ENCODE measurements around the gene CDH23.

The CDH23 gene

DNA sequence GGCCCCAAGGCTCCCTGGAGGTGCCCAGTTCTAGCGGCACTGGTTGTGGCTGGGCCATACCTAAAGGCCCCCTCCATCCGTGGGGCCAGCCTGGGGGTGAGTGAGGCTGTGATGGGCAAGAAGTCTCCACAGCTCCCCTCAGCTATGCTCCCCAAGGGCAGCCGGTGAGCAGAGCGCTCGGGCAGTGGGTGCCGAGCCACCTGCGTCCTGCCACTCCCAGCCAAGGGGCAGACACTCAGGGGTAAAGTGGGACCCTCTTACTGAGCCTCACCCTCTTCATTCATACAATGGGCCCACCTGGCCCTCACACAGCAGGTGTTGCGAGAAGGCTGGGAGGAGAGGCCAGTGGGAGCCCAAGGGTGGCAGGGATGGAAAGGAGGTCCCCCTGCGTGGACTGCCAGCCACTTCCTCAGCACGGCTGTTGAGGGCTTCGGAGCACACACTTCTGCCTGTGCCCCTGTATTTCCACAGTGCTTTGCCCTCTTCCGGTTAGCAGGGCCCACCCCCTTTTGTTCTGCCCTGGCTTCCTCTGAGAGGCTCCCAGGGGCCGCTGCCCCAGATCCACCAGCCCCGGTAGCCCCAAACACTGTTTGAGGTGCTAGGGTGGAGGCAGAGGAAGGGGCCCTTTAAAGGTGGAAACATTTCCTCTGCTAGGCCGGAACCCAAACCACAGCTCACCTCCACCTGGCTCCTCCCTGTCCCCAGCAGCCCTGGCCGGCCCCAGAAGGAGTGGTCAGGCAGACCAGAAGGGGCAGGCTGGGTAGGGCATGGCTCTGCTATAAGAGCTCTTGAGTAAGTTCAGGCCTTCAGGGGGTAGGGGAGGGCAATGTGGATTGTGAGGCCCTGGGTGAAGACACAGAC, 339.2 kb downstream of the CDH23 start:
- no peak for DNase-seq

GRCh38 chr10:71736570-71736952, 339.8 kb downstream of the CDH23 start:
- DNase-seq = no peak

DNA sequence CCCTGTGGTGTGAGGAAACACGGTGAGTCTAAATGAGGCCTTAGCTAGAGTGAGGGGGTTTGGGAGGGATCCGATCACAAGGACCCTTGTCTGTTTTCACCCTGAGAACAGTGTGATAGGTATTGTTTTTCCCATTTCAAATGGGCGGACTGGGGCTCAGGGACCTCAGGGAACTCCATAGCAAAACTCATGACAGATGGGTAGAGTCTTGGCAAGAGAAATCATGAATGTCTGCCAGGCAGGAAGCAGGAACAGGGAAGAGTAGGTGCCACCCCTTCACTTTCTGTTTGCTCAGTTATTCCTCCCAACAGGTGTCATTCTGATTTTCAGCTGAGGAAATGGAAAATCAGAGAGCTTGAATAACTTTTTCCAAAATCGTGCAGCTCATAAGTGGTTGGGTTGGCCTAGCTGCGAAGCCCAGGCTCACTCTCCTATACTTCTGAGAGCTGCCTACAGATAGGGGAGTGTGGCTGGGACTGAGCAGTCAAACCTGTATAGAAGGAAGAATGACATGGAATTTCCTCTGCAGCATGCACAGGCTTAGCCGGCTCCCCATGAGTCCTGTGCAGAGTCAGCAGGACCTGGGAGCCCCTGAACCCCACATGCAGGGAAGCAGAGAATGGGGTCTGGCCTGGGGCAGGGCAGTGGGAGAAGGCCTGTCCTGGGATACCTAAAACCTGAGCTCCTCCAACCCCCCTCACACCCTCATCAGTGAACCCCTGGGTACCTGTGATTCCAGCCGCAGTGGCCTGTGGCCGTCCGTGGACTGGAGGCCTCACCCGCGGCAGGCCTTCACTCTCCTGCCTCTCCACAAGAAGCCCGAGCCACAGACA, 340.5 kb downstream of the CDH23 start:
- no peak for DNase-seq

GRCh38 chr10:71737834-71738197, 341.1 kb downstream of the CDH23 start:
- DNase-seq = no peak

- no peak for DNase-seq
Observed at GRCh38 chr10:71739358-71739900, 342.7 kb downstream of the CDH23 start.

DNA sequence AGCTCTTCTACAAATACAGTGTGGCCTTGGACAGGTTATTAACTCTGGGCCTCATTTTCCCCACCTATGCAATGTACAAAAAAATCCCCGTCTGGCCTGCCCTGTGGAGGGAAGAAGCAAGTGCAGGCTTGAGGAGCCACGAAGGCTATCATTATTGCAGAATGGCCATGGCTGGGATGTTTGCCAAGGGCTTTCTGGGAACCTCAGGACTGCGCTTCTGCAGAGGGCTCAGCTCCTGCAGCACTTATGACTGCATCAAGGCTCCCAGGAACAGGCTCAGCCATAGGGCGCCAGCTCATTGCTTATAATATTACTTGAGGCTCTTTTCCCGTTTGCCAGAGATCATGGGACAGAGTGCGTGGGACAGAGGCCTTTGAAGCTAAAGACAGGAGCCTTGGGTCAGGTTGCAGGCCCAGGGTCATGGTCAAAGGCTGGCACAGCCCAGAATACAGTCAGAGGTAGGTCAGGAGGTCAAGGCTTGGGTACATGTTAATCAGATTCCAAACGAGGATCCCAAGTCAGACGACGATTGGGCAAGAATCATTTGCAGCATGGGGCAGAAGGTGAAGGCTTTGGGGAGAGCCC, 343.4 kb downstream of the CDH23 start:
- no peak for DNase-seq

DNA sequence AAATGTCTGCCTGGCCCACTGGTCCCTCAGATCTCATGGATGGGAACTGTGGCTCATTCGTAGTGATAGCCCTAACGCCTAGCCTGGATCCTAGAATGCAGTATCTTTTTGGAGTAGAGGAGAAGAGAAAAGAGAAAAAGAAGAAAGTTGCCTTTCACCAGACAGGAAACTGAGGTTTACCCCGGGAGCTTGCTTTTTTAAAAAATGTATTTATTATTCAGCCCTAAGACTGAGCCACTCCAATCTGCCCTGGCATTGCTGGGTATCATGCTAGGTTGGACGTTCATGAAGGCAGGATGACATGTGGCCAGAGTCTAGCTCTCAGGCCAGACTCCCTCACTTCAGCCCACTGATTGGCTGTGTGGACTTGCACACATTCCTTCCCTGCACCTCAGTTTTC, 344.3 kb downstream of the CDH23 start:
- DNase-seq = no peak

GRCh38 chr10:71741671-71742070, 345.0 kb downstream of the CDH23 start:
- no peak for DNase-seq

- no peak for DNase-seq
Observed at GRCh38 chr10:71742301-71743088, 345.8 kb downstream of the CDH23 start.

DNA sequence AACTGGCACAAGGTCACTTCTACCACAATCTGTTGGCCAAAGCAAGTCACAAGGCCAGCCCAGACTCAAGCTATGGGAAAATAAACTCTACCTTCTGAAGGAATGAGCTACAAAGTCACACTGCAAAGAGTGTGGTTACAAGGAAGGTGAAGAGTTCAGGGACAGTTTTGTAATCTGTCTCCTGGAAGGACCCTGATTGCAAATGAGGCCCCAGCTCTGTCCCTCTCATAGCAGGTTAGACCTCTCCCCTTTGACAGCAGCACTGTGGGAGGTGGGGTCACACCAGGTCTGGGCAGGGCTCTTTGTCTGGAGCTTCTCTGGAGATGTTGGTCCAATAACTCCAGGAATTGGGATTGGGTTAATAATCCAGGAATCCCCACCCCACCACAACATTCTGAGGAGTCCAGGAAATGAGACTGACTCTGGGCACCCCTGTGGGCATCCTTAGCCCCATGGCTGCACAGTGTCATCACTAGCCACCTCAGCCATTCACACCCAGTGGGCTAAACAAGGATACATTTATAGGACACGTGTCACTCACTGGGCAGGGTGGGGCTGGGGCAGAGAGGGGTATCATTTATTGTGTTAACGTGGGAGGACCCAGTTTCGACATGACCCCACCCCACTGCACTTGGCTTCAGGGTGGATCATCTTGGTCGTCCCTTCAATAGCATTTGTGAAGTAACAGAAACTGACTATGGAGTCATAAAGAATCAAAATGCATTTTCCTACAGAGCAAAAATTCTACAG, 346.5 kb downstream of the CDH23 start:
- DNase-seq = no peak

DNA sequence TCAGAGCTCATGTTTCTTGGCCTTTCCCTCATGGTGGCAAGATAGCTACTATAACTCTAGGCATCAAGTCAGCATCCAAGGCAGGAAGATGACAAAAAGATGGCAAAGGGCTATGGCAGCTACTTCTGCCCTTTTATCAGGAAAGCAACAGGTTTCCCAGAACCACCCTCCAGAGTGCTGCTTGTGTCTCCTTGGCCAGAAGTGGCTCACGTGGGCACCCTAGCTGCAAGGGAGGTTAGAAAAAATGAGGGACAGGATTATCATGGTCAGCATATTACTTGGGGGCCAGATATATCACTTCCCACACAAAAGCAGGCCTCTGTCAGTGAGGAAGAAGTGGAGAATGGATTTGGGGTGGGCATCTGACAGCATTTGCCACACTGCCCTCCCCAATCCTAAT, 347.1 kb downstream of the CDH23 start:
- no peak for DNase-seq

- no peak for DNase-seq
Observed at GRCh38 chr10:71744897-71745663, 348.4 kb downstream of the CDH23 start.

DNA sequence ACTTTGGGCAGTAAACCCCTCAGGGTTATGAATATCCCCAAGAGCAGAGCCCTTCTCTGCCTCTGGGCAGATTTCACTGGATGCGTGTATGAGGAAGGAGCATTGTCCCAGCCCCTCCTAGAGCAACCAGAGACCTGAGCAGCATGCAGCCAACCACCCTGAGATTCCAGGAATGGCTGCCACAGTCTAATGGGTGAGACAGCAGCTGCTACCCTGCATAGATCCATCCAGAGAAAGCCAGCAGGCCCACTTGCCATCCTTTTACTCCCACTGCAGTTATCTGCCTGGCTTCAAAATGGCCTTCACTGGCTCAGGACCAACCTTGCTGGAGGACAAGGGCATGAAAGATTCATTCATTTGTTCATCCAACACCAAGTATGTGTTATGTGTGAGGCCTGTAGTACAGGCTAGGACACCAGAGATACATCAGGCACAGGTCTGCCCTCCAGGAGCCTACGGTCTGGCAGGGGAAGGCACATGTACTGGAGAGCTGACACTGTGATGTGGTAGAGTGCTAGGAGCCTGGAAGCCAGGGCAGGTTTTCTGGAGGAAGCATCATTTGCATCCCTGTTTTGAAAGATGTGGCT, 349.0 kb downstream of the CDH23 start:
- no peak for DNase-seq

GRCh38 chr10:71746344-71747037, 349.8 kb downstream of the CDH23 start:
- no peak for DNase-seq

- no peak for DNase-seq
Observed at GRCh38 chr10:71747039-71747531, 350.4 kb downstream of the CDH23 start.

DNA sequence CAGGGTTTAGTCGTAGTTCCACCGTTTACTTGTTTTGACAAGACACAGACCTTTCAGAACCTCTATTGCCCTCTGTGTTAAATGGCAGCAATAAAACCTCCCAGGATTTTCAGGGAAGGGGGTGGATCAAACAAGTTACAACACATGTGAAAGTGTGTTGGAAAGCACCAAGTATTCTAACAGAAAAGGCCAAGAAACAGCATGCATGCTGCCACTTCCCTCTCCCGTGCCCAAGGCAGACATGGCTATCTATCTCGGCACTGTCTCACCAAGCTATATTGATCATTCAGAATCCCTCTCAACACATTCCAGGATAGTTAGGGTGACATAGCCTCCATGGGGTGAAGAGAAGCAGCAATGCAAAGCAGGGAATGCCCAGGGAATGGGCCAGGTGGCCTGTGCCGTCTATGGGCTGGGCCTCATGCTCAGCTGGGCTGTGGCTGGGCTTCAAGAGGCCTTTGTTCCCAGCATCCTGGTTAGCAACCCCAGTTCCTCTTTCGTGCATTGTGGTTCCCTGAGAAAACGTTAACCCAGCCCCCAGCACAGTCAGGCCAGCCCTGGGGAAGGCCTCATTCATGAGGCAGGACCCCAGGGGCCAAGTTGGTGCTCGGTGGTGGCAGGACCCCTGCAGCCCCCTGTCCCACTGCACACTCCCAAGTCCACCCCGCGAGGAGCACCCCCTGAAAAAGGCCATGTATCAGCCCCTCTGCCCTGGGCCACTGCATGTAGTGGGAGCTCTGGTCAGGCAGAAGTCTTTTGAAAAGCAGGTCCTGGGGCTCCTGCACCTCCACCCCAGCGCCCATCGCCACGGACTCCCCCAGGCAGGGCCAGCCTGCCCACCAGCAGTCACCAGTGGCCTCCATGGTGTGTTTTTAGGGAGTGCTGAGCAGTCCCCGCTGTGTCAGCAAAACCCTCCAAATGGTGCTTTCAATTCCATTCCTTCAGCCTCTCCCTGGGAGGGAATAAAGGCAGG, 351.1 kb downstream of the CDH23 start:
- no peak for DNase-seq

DNA sequence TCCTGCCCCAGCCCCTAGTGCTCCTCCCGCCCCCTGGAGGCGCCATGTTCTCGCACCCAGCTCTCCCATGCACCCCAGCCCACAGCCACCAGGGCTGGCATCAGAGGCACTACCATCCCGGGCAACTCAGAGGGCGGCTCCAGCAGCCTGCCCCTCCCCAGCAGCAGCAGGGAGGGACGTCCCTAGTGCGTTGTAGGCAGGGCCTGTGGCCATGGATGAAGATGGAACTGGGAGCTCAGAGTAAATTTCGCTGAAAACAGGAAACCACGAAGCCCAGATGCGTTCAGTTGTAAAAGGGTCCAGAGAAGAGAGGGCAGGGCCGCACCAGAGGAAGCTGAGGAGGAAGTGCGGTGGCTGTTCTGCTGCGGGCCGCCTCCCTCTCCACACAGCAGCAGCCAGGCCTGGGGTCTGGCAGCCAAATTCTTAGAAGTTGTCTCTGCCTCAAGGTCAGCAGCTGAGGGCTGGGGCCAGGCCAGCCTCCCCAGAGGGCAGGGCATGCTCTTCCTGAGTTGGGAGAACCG, 352.0 kb downstream of the CDH23 start:
- DNase-seq = peak; percentile 73

GRCh38 chr10:71749396-71749795, 352.7 kb downstream of the CDH23 start:
- DNase-seq = no peak
